Mononuclear cell (primary cell): Measurements from ENCODE around the gene SHISA5. TPM values are rescaled to one million over a fixed set of nuclear protein-coding genes. Genes with fewer than 3 reads are reported as not detected.
"Not testable (repeated sequence)": the region's sequence is repeated elsewhere in the genome, so short reads cannot be mapped to it uniquely, and the experiment has no call there.

Source experiments
- H3K27me3 ChIP-seq: 2 replicates; pipeline ENCODE4 v1.6.0; 2011; ENCODE audit warnings: low read length, control low read depth; ENCODE audit not compliant: insufficient read depth
- H3K4me1 ChIP-seq: 2 replicates; pipeline ENCODE4 v1.5.1; 2011; ENCODE audit warnings: mild to moderate bottlenecking, low read length, control low read depth; ENCODE audit not compliant: insufficient read depth
- H3K4me3 ChIP-seq: 2 replicates; pipeline ENCODE4 v1.5.1; 2011; ENCODE audit warnings: mild to moderate bottlenecking, low read length, moderate library complexity
- H3K9me3 ChIP-seq: 2 replicates; pipeline ENCODE4 v1.5.1; 2011; ENCODE audit warnings: low read depth, mild to moderate bottlenecking, control low read depth, low read length
- total RNA-seq: library from RNA; depleted of rRNA; stranded (reverse); fragments of >200 nt; gene quantifications from one replicate; pipeline ENCODE4 v1.2.3, GENCODE V29; 2012

SHISA5 gene
- total RNA-seq, 1 donor = 64.1 TPM

GRCh38 chr3:48463703-48464102 lies 40.3 kb downstream of the SHISA5 start:
- H3K4me1 ChIP-seq = peaks cover 36% of the 10 kb centered on the region
- no peaks in the 10 kb centered on the region for H3K27me3 ChIP-seq
- H3K4me3 ChIP-seq = no peak overlapping the region
- no peaks in the 10 kb centered on the region for H3K9me3 ChIP-seq

DNA sequence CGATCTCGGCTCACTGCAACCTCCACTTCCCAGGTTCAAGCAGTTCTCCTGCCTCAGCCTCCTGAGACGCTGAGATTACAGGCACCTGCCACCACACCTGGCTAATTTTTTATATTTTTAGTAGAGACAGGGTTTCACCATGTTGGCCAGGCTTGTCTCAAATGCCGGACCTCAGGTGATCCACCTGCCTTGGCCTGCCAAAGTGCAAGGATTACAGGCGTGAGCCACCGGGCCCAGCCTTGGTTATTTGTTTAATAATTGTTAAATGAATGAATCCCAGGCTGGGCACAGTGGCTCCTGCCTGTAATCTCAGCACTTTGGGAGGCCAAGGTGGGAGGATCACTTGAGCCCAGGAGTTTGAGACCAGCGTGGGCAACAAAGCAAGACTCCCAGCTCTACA lies 42.2 kb downstream of the SHISA5 start:
- not testable (repeated sequence) for H3K27me3 ChIP-seq, H3K4me3 ChIP-seq, H3K9me3 ChIP-seq
- peaks cover 17% of the 10 kb centered on the region for H3K4me1 ChIP-seq

DNA sequence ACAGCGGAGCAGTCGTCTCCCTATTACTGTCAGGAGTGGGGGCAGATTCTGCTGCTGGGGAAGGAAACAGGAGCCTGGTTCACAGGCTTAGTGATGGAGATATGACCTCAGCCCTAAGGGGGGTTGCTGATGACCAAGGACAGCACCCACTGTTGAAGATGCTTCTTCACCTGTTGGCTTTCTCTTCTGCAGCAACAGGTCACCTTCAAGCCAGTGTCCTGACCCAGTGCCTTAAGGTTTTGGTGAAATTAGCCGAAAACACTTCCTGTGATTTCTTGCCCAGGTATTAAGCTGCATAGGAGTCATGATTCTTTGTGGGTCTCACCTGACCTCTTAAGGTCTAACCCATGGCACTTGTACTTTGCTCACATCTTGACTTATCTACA lies 43.5 kb downstream of the SHISA5 start:
- Histone ChIP-seq H3K27me3 (no peaks in the 10 kb centered on the region), H3K9me3 (no peaks in the 10 kb centered on the region), H3K4me1 (peaks cover 8% of the 10 kb centered on the region), H3K4me3 (no peak overlapping the region)

DNA sequence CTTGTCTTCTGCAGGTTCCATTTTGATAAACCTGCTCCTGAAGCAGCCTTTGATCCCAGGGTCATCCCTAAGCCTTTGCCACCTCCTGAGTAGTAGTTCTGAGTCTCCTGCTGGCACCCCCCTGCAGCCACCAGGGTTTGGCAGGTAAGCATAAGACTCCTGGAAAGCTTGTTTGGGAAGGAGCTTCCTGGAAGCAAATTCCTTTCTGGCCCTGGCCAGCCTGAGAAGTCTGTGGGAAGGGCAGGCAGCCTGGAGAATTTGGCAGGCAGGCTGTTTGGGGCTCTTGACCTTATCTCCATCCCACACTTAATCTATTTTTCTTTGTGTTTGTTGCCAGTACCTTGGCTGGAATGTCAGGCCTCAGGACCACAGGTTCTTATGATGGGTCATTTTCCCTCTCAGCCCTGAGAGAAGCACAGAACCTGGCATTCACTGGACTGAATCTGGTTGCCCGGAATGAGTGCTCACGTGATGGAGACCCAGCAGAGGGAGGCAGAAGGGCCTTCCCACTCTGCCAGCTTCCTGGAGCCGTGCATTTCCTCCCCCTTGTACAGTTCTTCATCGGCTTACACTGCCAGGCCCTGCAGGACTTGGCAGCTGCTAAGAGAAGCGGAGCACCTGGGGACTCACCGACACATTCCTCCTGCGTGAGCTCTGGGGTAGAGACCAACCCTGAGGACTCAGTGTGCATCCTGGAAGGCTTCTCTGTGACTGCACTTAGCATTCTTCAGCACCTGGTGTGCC lies 44.0 kb downstream of the SHISA5 start:
- H3K9me3 ChIP-seq = no peaks in the 10 kb centered on the region
- peaks cover 2% of the 10 kb centered on the region for H3K4me1 ChIP-seq
- H3K27me3 ChIP-seq = no peaks in the 10 kb centered on the region
- no peak overlapping the region for H3K4me3 ChIP-seq

DNA sequence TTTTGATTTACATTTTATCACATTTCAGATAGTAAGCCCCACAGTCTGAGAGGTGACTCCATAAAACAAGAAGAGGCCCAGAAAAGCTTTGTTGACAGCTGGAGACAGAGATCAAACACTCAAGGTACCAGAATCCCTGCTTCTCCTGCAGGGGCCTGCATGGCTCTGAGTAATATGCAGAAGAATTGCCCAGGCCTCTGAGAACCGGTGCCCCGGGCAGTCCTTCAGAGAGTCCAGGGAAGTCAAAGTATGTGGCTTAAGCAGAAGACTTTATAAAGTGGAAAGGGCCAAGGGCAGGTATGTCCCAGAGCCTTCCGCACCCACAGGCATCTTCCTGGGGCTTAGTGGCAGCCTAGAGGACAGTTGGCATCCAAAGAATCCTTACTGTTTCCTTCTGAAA lies 44.6 kb downstream of the SHISA5 start:
- no peaks in the 10 kb centered on the region for H3K4me1 ChIP-seq
- no peak overlapping the region for H3K4me3 ChIP-seq
- H3K27me3 ChIP-seq = no peaks in the 10 kb centered on the region
- H3K9me3 ChIP-seq = no peaks in the 10 kb centered on the region

DNA sequence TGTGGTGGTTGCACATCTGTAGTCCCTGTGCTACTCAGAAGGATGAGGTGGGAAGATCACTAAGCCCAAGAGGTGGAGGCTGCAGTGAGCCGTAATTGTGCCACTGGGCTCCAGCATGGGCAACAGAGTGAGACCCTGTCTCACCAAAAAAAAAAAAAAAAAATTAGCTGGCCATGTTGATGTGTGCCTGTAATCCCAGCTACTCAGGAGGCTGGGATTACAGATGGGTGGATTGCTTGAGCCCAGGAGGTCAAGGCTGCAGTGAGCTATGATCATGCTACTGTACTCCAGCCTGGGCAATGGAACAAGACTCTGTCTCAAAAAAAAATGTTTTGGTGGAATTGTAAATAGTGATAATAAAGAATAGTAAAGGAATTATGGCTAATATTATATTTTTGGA lies 47.5 kb downstream of the SHISA5 start:
- Histone ChIP-seq H3K4me3 (no peak overlapping the region), H3K27me3 (no peaks in the 10 kb centered on the region), H3K9me3 (no peaks in the 10 kb centered on the region), H3K4me1 (no peaks in the 10 kb centered on the region)

DNA sequence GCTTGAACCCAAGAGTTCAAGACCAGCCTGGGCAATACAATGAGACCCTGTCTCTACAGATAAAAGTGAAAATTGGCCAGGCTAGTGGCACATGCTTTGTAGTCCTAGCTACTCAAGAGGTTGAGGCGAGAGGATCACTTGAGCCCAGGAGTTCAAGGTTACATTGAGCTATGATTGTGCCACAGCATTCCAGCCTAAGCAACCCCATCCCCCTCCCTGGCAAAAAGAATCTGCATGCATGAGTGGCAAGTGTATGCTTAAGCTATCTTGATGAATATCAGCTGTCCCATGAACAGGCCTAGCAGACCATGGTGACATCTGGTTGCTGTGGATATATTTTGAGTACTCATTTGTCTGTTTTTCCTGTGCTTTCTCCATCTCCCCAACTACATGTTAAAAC lies 52.7 kb downstream of the SHISA5 start:
- H3K4me3 ChIP-seq = no peak overlapping the region
- no peaks in the 10 kb centered on the region for H3K9me3 ChIP-seq
- peaks cover 10% of the 10 kb centered on the region for H3K4me1 ChIP-seq
- H3K27me3 ChIP-seq = no peaks in the 10 kb centered on the region

DNA sequence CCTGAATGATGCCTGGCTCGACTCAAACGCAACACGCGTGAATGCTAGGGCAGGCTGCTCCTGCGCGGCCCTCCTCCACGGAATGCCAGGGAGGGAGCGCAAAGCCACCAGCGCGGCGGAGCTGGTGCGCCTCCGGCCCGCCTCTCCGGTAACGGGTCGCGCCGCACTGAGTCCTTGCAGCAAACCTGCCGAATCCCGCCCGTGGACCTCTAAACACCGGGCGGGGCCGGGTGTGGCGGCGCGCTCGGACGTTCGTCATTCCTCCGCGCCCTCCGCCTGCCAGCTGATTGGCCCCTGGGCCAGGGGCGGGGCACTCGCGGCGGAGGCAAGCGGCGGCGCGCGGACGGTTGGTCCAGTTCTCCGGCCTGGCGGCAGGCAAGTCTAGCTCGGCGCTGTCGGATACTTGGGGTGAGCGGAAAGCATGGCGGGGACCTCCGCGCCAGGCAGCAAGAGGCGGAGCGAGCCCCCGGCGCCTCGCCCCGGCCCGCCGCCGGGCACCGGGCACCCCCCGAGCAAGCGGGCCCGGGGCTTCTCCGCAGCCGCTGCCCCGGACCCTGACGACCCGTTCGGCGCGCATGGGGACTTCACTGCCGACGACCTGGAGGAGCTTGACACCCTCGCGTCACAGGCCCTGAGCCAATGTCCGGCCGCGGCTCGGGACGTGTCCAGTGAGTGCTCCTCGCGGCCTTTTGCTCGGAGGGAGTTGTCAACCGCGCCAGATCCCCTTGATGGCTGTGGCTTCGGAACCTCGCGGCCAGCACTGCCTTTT lies 57.4 kb downstream of the SHISA5 start, which contains the start of gene ATRIP:
Gene ATRIP (plus strand): TSS at position 313 of the 769 bp plus-strand sequence. CDS start 109 bp downstream, at position 422.
- Histone ChIP-seq H3K9me3 (no peaks in the 10 kb centered on the region), H3K27me3 (no peaks in the 10 kb centered on the region), H3K4me1 (peaks cover 29% of the 10 kb centered on the region), H3K4me3 (peak within 1 kb of the TSS; percentile 78)

- H3K4me3 ChIP-seq = peak overlapping the region; percentile 78
- H3K27me3 ChIP-seq = no peaks in the 10 kb centered on the region
- H3K4me1 ChIP-seq = peaks cover 34% of the 10 kb centered on the region
- H3K9me3 ChIP-seq = no peaks in the 10 kb centered on the region
These were observed 57.9 kb downstream of the SHISA5 start for GRCh38 chr3:48446043-48446424.

GRCh38 chr3:48445277-48445882 lies 58.6 kb downstream of the SHISA5 start:
- Histone ChIP-seq H3K4me1 (peaks cover 40% of the 10 kb centered on the region), H3K27me3 (no peaks in the 10 kb centered on the region), H3K9me3 (no peaks in the 10 kb centered on the region), H3K4me3 (no peak overlapping the region)

GRCh38 chr3:48441940-48442339 lies 62.0 kb downstream of the SHISA5 start:
- Histone ChIP-seq H3K4me3 (no peak overlapping the region), H3K9me3 (no peaks in the 10 kb centered on the region), H3K27me3 (no peaks in the 10 kb centered on the region), H3K4me1 (peaks cover 37% of the 10 kb centered on the region)

GRCh38 chr3:48440590-48440958 lies 63.4 kb downstream of the SHISA5 start:
- no peaks in the 10 kb centered on the region for H3K27me3 ChIP-seq
- peak overlapping the region; percentile 77 for H3K4me3 ChIP-seq
- H3K9me3 ChIP-seq = no peaks in the 10 kb centered on the region
- H3K4me1 ChIP-seq = peaks cover 36% of the 10 kb centered on the region

DNA sequence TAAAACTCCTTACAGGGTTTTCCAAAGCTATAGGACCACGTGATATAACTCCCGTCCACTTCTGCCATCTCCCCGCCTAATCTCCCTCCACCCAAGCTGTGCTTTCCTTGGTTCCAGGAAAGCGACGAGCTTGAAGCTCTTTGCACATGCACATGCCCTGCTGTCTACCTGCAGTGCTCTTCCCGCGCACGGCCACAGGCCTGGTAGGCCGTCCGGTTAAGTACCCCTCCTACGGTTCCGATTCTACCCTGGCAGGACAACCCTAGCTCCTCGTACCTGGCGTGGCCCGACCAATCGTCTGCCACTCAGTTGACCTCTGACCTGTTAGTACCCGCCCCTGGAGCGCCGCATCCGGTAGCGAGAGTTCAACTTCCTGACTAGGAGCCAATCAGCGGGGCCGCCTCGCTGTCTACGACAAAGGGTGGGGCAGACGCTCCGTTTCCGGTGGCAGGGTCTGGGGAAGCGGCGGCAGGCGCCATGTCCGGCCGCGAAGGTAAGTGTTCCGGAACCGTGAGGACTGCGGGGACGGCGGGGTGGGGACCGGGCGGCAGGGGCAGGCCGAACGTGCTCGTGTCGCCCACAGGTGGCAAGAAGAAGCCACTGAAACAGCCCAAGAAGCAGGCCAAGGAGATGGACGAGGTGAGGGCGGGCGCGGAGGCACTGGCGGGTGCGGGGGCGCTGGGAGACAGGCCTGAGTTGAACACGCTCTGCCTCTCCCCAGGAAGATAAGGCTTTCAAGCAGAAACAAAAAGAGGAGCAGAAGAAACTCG lies 64.0 kb downstream of the SHISA5 start, which contains the start of the genes CCDC51 and TMA7:
Gene CCDC51 (minus strand): TSS at position 300 of the 770 bp plus-strand sequence. CDS start 4,991 bp downstream, outside the sequence.
Gene TMA7 (plus strand): TSS at position 438 of the 770 bp plus-strand sequence. CDS start 40 bp downstream, at position 478.
- H3K4me3 ChIP-seq = peak within 1 kb of the TSS; percentile 77
- peaks cover 36% of the 10 kb centered on the region for H3K4me1 ChIP-seq
- H3K27me3 ChIP-seq = no peaks in the 10 kb centered on the region
- no peaks in the 10 kb centered on the region for H3K9me3 ChIP-seq

GRCh38 chr3:48437812-48438211 lies 66.2 kb downstream of the SHISA5 start:
- H3K4me3 ChIP-seq = no peak overlapping the region
- no peaks in the 10 kb centered on the region for H3K9me3 ChIP-seq
- H3K4me1 ChIP-seq = peaks cover 34% of the 10 kb centered on the region
- no peaks in the 10 kb centered on the region for H3K27me3 ChIP-seq
